Activated T-cell treated with anti-CD3 and anti-CD28 coated beads, Interleukin-2, amount 50 U/mL, for 72 hours (primary cell): ENCODE results near the gene GRIN2A. TPM values are rescaled to one million over a fixed set of nuclear protein-coding genes. Genes with fewer than 3 reads are reported as not detected.

Source experiments
- ATAC-seq, 2 donors: fragments of 150-1000 bp; cut with Tn5 transposase; replicated peaks in 1 of 2; 2 replicates each; pipeline ENCODE4 v1.10.0; 2021; ENCODE audit warnings: moderate library complexity in 2 of 2, mild to moderate bottlenecking in 1 of 2
- DNase-seq, 2 donors: peaks; one replicate each; pipeline ENCODE4 v3.0.0; 2021 to 2022; ENCODE audit warnings: mixed read lengths in 1 of 2
- H3K27ac Mint-ChIP-seq: one replicate; pipeline ENCODE4 v1.8.0; 2022; ENCODE audit warnings: mild to moderate bottlenecking, moderate library complexity, mixed read lengths
- H3K27me3 Mint-ChIP-seq: one replicate; pipeline ENCODE4 v1.8.0; 2022; ENCODE audit warnings: low read depth, mixed read lengths
- H3K36me3 Mint-ChIP-seq, 2 donors: one replicate each; pipeline ENCODE4 v1.8.0; 2022; ENCODE audit warnings: mixed read lengths in 2 of 2, mild to moderate bottlenecking in 1 of 2; ENCODE audit not compliant: insufficient read depth in 2 of 2
- H3K4me1 Mint-ChIP-seq: one replicate; pipeline ENCODE4 v1.8.0; 2022; ENCODE audit warnings: low read depth, mixed read lengths
- H3K4me3 Mint-ChIP-seq, 2 donors: one replicate each; pipeline ENCODE4 v1.8.0; 2022; ENCODE audit warnings: mild to moderate bottlenecking in 2 of 2, mixed read lengths in 2 of 2, moderate library complexity in 2 of 2
- H3K9me3 Mint-ChIP-seq, 2 donors: one replicate each; pipeline ENCODE4 v1.8.0; 2022; ENCODE audit warnings: mixed read lengths in 2 of 2
- total RNA-seq, 2 donors: library from RNA; stranded (reverse); gene quantifications; one replicate each; pipeline ENCODE4 v1.2.3, GENCODE V29; 2022

GRIN2A gene
- total RNA-seq, 2 donors from 2014 or later, result not detected

GRCh38 chr16:9852003-9852402 is 330.2 kb downstream of the GRIN2A start:
- no peaks in the 10 kb centered on the region for H3K36me3 Mint-ChIP-seq

GRCh38 chr16:9850817-9851216 is 331.4 kb downstream of the GRIN2A start:
- ATAC-seq (no peak), DNase-seq (no peak)
- Mint-ChIP-seq H3K27ac (no peak overlapping the region), H3K36me3 (no peaks in the 10 kb centered on the region), H3K9me3 (no peaks in the 10 kb centered on the region), H3K4me1 (no peaks in the 10 kb centered on the region), H3K27me3 (no peaks in the 10 kb centered on the region), H3K4me3 (no peak overlapping the region)

More at GRCh38 chr16:9852003-9852402, 330.2 kb downstream of the GRIN2A start:
- H3K9me3 Mint-ChIP-seq, result no peaks in the 10 kb centered on the region
- no peak overlapping the region for H3K4me3 Mint-ChIP-seq
- ATAC-seq, result no peak
- H3K27ac Mint-ChIP-seq, result no peak overlapping the region
- no peaks in the 10 kb centered on the region for H3K4me1 Mint-ChIP-seq
- H3K27me3 Mint-ChIP-seq, result no peaks in the 10 kb centered on the region
- DNase-seq, result no peak

GRCh38 chr16:9849697-9850245 is 332.5 kb downstream of the GRIN2A start:
- DNase-seq (no peak), ATAC-seq (no peak)
- no peak overlapping the region for H3K27ac Mint-ChIP-seq
- H3K4me1 Mint-ChIP-seq, result no peaks in the 10 kb centered on the region
- no peaks in the 10 kb centered on the region for H3K36me3 Mint-ChIP-seq
- H3K4me3 Mint-ChIP-seq, result no peak overlapping the region
- H3K9me3 Mint-ChIP-seq, result peaks cover 0 to 3% of the 10 kb centered on the region in 2 donors
- H3K27me3 Mint-ChIP-seq, result no peaks in the 10 kb centered on the region

- Mint-ChIP-seq H3K4me1 (no peaks in the 10 kb centered on the region), H3K27ac (no peak overlapping the region), H3K4me3 (no peak overlapping the region), H3K36me3 (no peaks in the 10 kb centered on the region), H3K27me3 (no peaks in the 10 kb centered on the region), H3K9me3 (peaks cover 0 to 3% of the 10 kb centered on the region in 2 donors)
- ATAC-seq (no peak), DNase-seq (no peak)
Observed at GRCh38 chr16:9847146-9847545, 335.1 kb downstream of the GRIN2A start.

- Mint-ChIP-seq H3K4me3 (no peak overlapping the region), H3K9me3 (peaks cover 0 to 3% of the 10 kb centered on the region in 2 donors), H3K36me3 (no peaks in the 10 kb centered on the region), H3K27me3 (no peaks in the 10 kb centered on the region), H3K27ac (no peak overlapping the region), H3K4me1 (no peaks in the 10 kb centered on the region)
- no peak for DNase-seq
- no peak for ATAC-seq
Observed at GRCh38 chr16:9846362-9847099, 335.7 kb downstream of the GRIN2A start.

GRCh38 chr16:9845661-9846361 is 336.4 kb downstream of the GRIN2A start:
- Mint-ChIP-seq H3K4me3 (no peak overlapping the region), H3K4me1 (no peaks in the 10 kb centered on the region), H3K27ac (no peak overlapping the region), H3K27me3 (no peaks in the 10 kb centered on the region), H3K36me3 (no peaks in the 10 kb centered on the region), H3K9me3 (peaks cover 0 to 3% of the 10 kb centered on the region in 2 donors)
- DNase-seq (no peak), ATAC-seq (no peak)

GRCh38 chr16:9844361-9844760 is 337.9 kb downstream of the GRIN2A start:
- Mint-ChIP-seq H3K4me3 (no peak overlapping the region), H3K27ac (no peak overlapping the region), H3K9me3 (peaks cover 0 to 3% of the 10 kb centered on the region in 2 donors), H3K36me3 (no peaks in the 10 kb centered on the region), H3K27me3 (no peaks in the 10 kb centered on the region), H3K4me1 (no peaks in the 10 kb centered on the region)
- DNase-seq, result no peak
- ATAC-seq, result no peak

- no peak overlapping the region for H3K4me3 Mint-ChIP-seq
- H3K27me3 Mint-ChIP-seq, result no peaks in the 10 kb centered on the region
- no peaks in the 10 kb centered on the region for H3K4me1 Mint-ChIP-seq
- peaks cover 0 to 3% of the 10 kb centered on the region in 2 donors for H3K9me3 Mint-ChIP-seq
- no peaks in the 10 kb centered on the region for H3K36me3 Mint-ChIP-seq
- no peak for ATAC-seq
- no peak for DNase-seq
- no peak overlapping the region for H3K27ac Mint-ChIP-seq
Observed at GRCh38 chr16:9843424-9844018, 338.7 kb downstream of the GRIN2A start.

- Mint-ChIP-seq H3K27ac (no peak overlapping the region), H3K36me3 (no peaks in the 10 kb centered on the region), H3K4me3 (no peak overlapping the region), H3K4me1 (no peaks in the 10 kb centered on the region), H3K9me3 (peaks cover 0 to 3% of the 10 kb centered on the region in 2 donors), H3K27me3 (no peaks in the 10 kb centered on the region)
- ATAC-seq (no peak), DNase-seq (no peak)
Observed at GRCh38 chr16:9840761-9841665, 341.2 kb downstream of the GRIN2A start.

GRCh38 chr16:9837481-9837880 is 344.7 kb downstream of the GRIN2A start:
- no peak overlapping the region for H3K4me3 Mint-ChIP-seq
- ATAC-seq (no peak), DNase-seq (no peak)
- H3K27ac Mint-ChIP-seq, result no peak overlapping the region
- H3K4me1 Mint-ChIP-seq, result no peaks in the 10 kb centered on the region
- H3K36me3 Mint-ChIP-seq, result no peaks in the 10 kb centered on the region
- H3K9me3 Mint-ChIP-seq, result no peaks in the 10 kb centered on the region
- no peaks in the 10 kb centered on the region for H3K27me3 Mint-ChIP-seq

- Mint-ChIP-seq H3K4me3 (no peak overlapping the region), H3K4me1 (no peaks in the 10 kb centered on the region), H3K36me3 (no peaks in the 10 kb centered on the region), H3K9me3 (no peaks in the 10 kb centered on the region), H3K27me3 (no peaks in the 10 kb centered on the region), H3K27ac (no peak overlapping the region)
- DNase-seq, result no peak
- no peak for ATAC-seq
Observed at GRCh38 chr16:9836118-9836736, 346.0 kb downstream of the GRIN2A start.

- H3K27ac Mint-ChIP-seq, result no peak overlapping the region
- no peak for DNase-seq
- H3K4me3 Mint-ChIP-seq, result no peak overlapping the region
- no peaks in the 10 kb centered on the region for H3K4me1 Mint-ChIP-seq
- H3K9me3 Mint-ChIP-seq, result peaks cover 0 to 1% of the 10 kb centered on the region in 2 donors
- H3K36me3 Mint-ChIP-seq, result no peaks in the 10 kb centered on the region
- no peak for ATAC-seq
- H3K27me3 Mint-ChIP-seq, result peaks cover 5% of the 10 kb centered on the region
Observed at GRCh38 chr16:9827062-9827752, 355.0 kb downstream of the GRIN2A start.
